Kidney (tissue), 14 donors: Measurements from ENCODE around the gene PCSK9. TPM values are rescaled to one million over a fixed set of nuclear protein-coding genes. Genes with fewer than 3 reads are reported as not detected.

Experiments used
- DNase-seq, 5 donors: peaks; one replicate each; pipeline ENCODE4 v3.0.0-alpha.2; 2013 to 2020
- FAIRE-seq: peaks from 2 replicates; lab custom pipeline; 2012; peaks lifted over from hg19 to GRCh38; lab: Jason Lieb, UNC
- H3K27ac ChIP-seq, 2 donors: one replicate each; pipeline ENCODE4 v1.7.0; 2013; ENCODE audit warnings: low read depth in 2 of 2, low read length in 2 of 2, inconsistent platforms in 1 of 2
- H3K27me3 ChIP-seq: one replicate; pipeline ENCODE4 v1.7.1; 2013; ENCODE audit warnings: low read length, inconsistent platforms; ENCODE audit not compliant: control insufficient read depth, insufficient read depth
- H3K36me3 ChIP-seq, 3 donors: one replicate each; pipeline versions ENCODE4 v1.7.0 to v1.7.1; 2013; ENCODE audit warnings: low read length in 3 of 3, control low read depth in 1 of 3, inconsistent platforms in 1 of 3; ENCODE audit not compliant: insufficient read depth in 3 of 3, control insufficient read depth in 2 of 3
- H3K4me1 ChIP-seq, 3 donors: one replicate each; pipeline versions ENCODE4 v1.7.0 to v1.7.1; 2013; ENCODE audit warnings: low read length in 3 of 3, inconsistent platforms in 1 of 3, low read depth in 1 of 3; ENCODE audit not compliant: control insufficient read depth in 2 of 3, insufficient read depth in 2 of 3
- H3K4me3 ChIP-seq, 3 donors: one replicate each; pipeline versions ENCODE4 v1.7.0 to v1.8.1; 2013; ENCODE audit warnings: low read length in 3 of 3, control low read depth in 1 of 3, inconsistent platforms in 1 of 3
- H3K9ac ChIP-seq, 3 donors: one replicate each; pipeline versions ENCODE4 v1.7.0 to v1.7.1; 2013; ENCODE audit warnings: low read length in 3 of 3, control low read depth in 1 of 3, inconsistent platforms in 1 of 3
- H3K9me3 ChIP-seq, 3 donors: one replicate each; pipeline versions ENCODE4 v1.7.0 to v1.7.1; 2013; ENCODE audit warnings: low read length in 3 of 3, control low read depth in 1 of 3, inconsistent platforms in 1 of 3; ENCODE audit not compliant: control insufficient read depth in 2 of 3, insufficient read depth in 1 of 3
- intact Hi-C: fragments of 100-400 bp; cut with DNase I; formaldehyde crosslinking; loops from one replicate; pipeline ENCODE4 v1.11.1; 2022
- polyA plus RNA-seq: library from polyadenylated mRNA; stranded (reverse); fragments of 350-450 nt; fragmentation: Illumina TruSeq; extraction: RNeasy Lipid Tissue Mini Kit (QIAGEN cat#74804); gene quantifications from one replicate; pipeline ENCODE4 v1.2.3, GENCODE V29; 2014; ENCODE audit warnings: low read depth, low replicate concordance; ENCODE audit not compliant: insufficient read depth
- total RNA-seq: library from RNA; stranded (reverse); fragmentation: NEBNext Ultra II Directional; extraction: Animal tissue kit (Norgen Biotek cat#: 25700); gene quantifications from one replicate; pipeline ENCODE4 v1.2.1, GENCODE V29; 2021
- TF ChIP-seq, protein P1 (sequence below): IDR thresholded peaks from 3 replicates; pipeline ENCODE4 v1.5.1; 2012; ENCODE audit warnings: mild to moderate bottlenecking, moderate library complexity, borderline replicate concordance; ENCODE audit not compliant: insufficient read depth; ENCODE audit errors: extremely low read depth
- donor health status: control.
- donor health status: control.
- donor health status: control.
- donor health status: control.
- donor health status: control.
- donor health status: DM: yes; HTN: yes; CAD: no.
- donor health status: Normal renal cell carcinoma (clear cell type).

PCSK9 gene
- total and polyA plus RNA-seq, 2 donors from 2014 or later = 0.13 to 0.28 TPM

DNA sequence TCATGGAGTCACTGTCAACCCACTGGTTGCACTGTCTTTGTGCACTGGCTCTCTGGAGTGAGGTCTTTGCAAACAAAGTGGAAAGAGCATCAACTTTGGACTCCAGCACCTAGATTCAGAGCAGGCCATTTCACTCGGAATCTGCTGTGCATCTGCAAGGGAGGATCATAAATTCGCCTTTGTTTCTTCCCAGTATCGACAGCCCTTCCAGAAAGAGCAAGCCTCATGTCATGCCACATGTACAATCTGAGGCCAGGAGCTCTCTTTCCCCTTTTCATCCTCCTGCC, 853 bp upstream of the PCSK9 start:
- TF ChIP-seq, protein P1, sequence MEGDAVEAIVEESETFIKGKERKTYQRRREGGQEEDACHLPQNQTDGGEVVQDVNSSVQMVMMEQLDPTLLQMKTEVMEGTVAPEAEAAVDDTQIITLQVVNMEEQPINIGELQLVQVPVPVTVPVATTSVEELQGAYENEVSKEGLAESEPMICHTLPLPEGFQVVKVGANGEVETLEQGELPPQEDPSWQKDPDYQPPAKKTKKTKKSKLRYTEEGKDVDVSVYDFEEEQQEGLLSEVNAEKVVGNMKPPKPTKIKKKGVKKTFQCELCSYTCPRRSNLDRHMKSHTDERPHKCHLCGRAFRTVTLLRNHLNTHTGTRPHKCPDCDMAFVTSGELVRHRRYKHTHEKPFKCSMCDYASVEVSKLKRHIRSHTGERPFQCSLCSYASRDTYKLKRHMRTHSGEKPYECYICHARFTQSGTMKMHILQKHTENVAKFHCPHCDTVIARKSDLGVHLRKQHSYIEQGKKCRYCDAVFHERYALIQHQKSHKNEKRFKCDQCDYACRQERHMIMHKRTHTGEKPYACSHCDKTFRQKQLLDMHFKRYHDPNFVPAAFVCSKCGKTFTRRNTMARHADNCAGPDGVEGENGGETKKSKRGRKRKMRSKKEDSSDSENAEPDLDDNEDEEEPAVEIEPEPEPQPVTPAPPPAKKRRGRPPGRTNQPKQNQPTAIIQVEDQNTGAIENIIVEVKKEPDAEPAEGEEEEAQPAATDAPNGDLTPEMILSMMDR = no peak
- Histone ChIP-seq H3K9ac (no peak overlapping the region), H3K27ac (no peak overlapping the region), H3K4me1 (peaks cover 0 to 4% (median 0%) of the 10 kb centered on the region in 3 donors), H3K9me3 (no peaks in the 10 kb centered on the region), H3K27me3 (peaks cover 16% of the 10 kb centered on the region), H3K36me3 (no peaks in the 10 kb centered on the region), H3K4me3 (no peak overlapping the region)
- FAIRE-seq = no peak
- no peak for DNase-seq
- intact Hi-C loops = no loop called here

DNA sequence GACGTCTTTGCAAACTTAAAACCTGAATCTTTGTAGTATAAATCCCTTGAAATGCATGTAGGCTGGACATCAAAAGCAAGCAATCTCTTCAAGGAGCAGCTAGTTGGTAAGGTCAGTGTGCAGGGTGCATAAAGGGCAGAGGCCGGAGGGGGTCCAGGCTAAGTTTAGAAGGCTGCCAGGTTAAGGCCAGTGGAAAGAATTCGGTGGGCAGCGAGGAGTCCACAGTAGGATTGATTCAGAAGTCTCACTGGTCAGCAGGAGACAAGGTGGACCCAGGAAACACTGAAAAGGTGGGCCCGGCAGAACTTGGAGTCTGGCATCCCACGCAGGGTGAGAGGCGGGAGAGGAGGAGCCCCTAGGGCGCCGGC, 390 bp upstream of the PCSK9 start:
- Histone ChIP-seq H3K27me3 (peaks cover 16% of the 10 kb centered on the region), H3K4me1 (peaks cover 0 to 4% (median 0%) of the 10 kb centered on the region in 3 donors), H3K27ac (no peak overlapping the region), H3K36me3 (no peaks in the 10 kb centered on the region), H3K4me3 (no peak overlapping the region), H3K9ac (no peak overlapping the region), H3K9me3 (no peaks in the 10 kb centered on the region)
- TF ChIP-seq, protein P1 = no peak
- intact Hi-C loops = no loop called here
- FAIRE-seq (no peak), DNase-seq (peak in 1 of 5 donors; percentile 7)

DNA sequence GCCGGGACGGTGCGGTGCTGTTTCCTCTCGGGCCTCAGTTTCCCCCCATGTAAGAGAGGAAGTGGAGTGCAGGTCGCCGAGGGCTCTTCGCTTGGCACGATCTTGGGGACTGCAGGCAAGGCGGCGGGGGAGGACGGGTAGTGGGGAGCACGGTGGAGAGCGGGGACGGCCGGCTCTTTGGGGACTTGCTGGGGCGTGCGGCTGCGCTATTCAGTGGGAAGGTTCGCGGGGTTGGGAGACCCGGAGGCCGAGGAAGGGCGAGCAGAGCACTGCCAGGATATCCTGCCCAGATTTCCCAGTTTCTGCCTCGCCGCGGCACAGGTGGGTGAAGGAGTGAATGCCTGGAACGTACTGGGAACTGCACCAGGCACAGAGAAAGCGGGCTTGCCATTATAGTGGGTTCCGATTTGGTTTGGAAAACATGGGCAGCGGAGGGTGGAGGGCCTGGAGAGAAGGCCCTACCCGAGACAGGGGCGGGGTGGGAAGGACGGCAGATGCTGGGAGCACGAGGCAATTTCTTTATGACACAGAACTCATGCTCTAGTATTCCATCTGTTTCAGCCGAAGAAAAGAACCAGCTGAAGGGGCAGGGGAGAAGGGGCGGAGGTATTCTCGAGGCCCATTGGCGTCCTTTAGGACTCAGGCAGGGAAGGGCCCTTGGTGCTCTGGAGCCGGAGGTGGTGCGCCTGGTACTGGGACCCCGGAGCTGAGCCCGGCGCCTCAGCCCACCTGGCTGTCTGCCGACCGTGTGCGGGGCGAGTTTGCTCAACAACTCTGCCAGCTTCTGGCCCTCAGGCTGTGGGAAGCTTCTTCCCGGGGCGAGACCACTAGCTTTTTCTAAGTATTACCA, 960 bp downstream of the PCSK9 start:
- DNase-seq (peak in 2 of 5 donors; percentile 29 to 34), FAIRE-seq (no peak)
- Histone ChIP-seq H3K9me3 (no peaks in the 10 kb centered on the region), H3K36me3 (no peaks in the 10 kb centered on the region), H3K9ac (no peak overlapping the region), H3K4me1 (peaks cover 0 to 4% (median 0%) of the 10 kb centered on the region in 3 donors), H3K27me3 (peaks cover 15% of the 10 kb centered on the region), H3K27ac (no peak overlapping the region), H3K4me3 (no peak overlapping the region)
- TF ChIP-seq, protein P1 = no peak
- intact Hi-C loops = no loop called here
